Endothelial cell of umbilical vein (primary cell): Measurements from ENCODE around the gene WNT11. TPM values are rescaled to one million over a fixed set of nuclear protein-coding genes. Genes with fewer than 3 reads are reported as not detected.

Experiments
- BruUV-seq: library from RNA; stranded (reverse); fragments of 400-500 nt; replicated peaks from 2 replicates; lab custom pipeline; 2021; lab: Mats Ljungman, UMichigan
- CTCF ChIA-PET: fragments of 300-600, 350-600 bp; sonication (Branson Sonifier 250); formaldehyde crosslinking; loops from one replicate; lab custom pipeline; 2021; ENCODE audit warnings: antibody characterized with exemption, inconsistent platforms; lab: Charles Lee
- POLR2A ChIA-PET: fragments of 300-600, 350-600 bp; sonication (Branson Sonifier 250); formaldehyde crosslinking; loops from one replicate; lab custom pipeline; 2021; ENCODE audit warnings: antibody characterized with exemption, inconsistent platforms; lab: Charles Lee
- DNase-seq: peaks from one replicate; pipeline ENCODE4 v3.0.0-alpha.2; 2011; ENCODE audit warnings: low read depth, low spot score
- FAIRE-seq: peaks from 2 replicates; lab custom pipeline; 2011; peaks lifted over from hg19 to GRCh38; lab: Jason Lieb, UNC
- H2AFZ ChIP-seq: 2 replicates; pipeline ENCODE4 v1.6.0; 2012; ENCODE audit warnings: low read depth, low read length, control low read depth, inconsistent platforms
- H3K27ac ChIP-seq: 2 replicates; pipeline ENCODE4 v1.5.1; 2011; ENCODE audit warnings: low read depth, mild to moderate bottlenecking, control low read depth, low read length, moderate library complexity; ENCODE audit not compliant: insufficient read depth
- H3K27me3 ChIP-seq, 2 experiments: 2 replicates each; pipeline versions ENCODE4 v1.6.0 to v1.6.1; 2011; ENCODE audit warnings: low read length in 2 of 2, mixed read lengths in 1 of 2; ENCODE audit not compliant: control insufficient read depth in 2 of 2, insufficient read depth in 2 of 2
- H3K36me3 ChIP-seq, 2 experiments: 2 replicates in 1 of 2; 3 replicates in 1 of 2; pipeline ENCODE4 v1.5.1; 2011; ENCODE audit warnings: low read length in 2 of 2, mild to moderate bottlenecking in 1 of 2, moderate library complexity in 1 of 2; ENCODE audit not compliant: control insufficient read depth in 2 of 2, insufficient read depth in 2 of 2; ENCODE audit errors: extremely low read depth in 1 of 2
- H3K4me1 ChIP-seq: 3 replicates; pipeline ENCODE4 v1.5.1; 2011; ENCODE audit warnings: mild to moderate bottlenecking, low read length; ENCODE audit not compliant: control insufficient read depth, insufficient read depth; ENCODE audit errors: extremely low read depth
- H3K4me2 ChIP-seq: 2 replicates; pipeline ENCODE4 v1.6.1; 2011; ENCODE audit warnings: low read length, control low read depth, mixed read lengths; ENCODE audit not compliant: insufficient read depth
- H3K4me3 ChIP-seq, 3 experiments: fragments of 200-600 bp in 1 of 3; sonication (generic), shearing (Covaris generic) in 1 of 3; replicated peaks in 1 of 3; 2 replicates each; pipeline ENCODE4 v1.5.1; 2011 to 2016; ENCODE audit warnings: control low read depth in 3 of 3, low read length in 3 of 3, mild to moderate bottlenecking in 2 of 3, inconsistent platforms in 1 of 3, low read depth in 1 of 3, moderate library complexity in 1 of 3; ENCODE audit not compliant: insufficient read depth in 1 of 3
- H3K79me2 ChIP-seq: 2 replicates; pipeline ENCODE4 v1.6.0; 2012; ENCODE audit warnings: low read length, inconsistent platforms; ENCODE audit not compliant: control insufficient read depth, insufficient read depth
- H3K9ac ChIP-seq: replicated peaks from 2 replicates; pipeline ENCODE3; 2011; ENCODE audit warnings: low read length, control low read depth; ENCODE audit not compliant: insufficient read depth; ENCODE audit errors: extremely low read depth
- H3K9me1 ChIP-seq: replicated peaks from 3 replicates; pipeline ENCODE4 v1.6.0; 2011; ENCODE audit warnings: mild to moderate bottlenecking, low read length; ENCODE audit not compliant: control insufficient read depth, insufficient read depth; ENCODE audit errors: extremely low read depth
- H3K9me3 ChIP-seq: replicated peaks from 2 replicates; pipeline ENCODE4 v1.5.1; 2012; ENCODE audit warnings: low read length, inconsistent platforms; ENCODE audit not compliant: control insufficient read depth, insufficient read depth
- H4K20me1 ChIP-seq: replicated peaks from 2 replicates; pipeline ENCODE3; 2011; ENCODE audit warnings: mild to moderate bottlenecking, low read length; ENCODE audit not compliant: control insufficient read depth, insufficient read depth; ENCODE audit errors: extremely low read depth
- CTCF ChIP-seq, 2 donors: IDR thresholded peaks; 1 replicate in 1 of 2; 2 replicates in 1 of 2; pipeline ENCODE4 v1.5.1; 2011; ENCODE audit warnings: low read length in 2 of 2, mild to moderate bottlenecking in 2 of 2, moderate library complexity in 2 of 2, control low read depth in 1 of 2, inconsistent platforms in 1 of 2, low read depth in 1 of 2; ENCODE audit not compliant: insufficient read depth in 1 of 2; ENCODE audit errors: extremely low read depth in 1 of 2
- EZH2 ChIP-seq: IDR thresholded peaks from 2 replicates; pipeline ENCODE4 v1.6.1; 2012; ENCODE audit warnings: borderline replicate concordance, low read depth, mild to moderate bottlenecking, moderate library complexity, low read length, inconsistent platforms; ENCODE audit not compliant: severe bottlenecking
- FOS ChIP-seq: IDR thresholded peaks from 2 replicates; pipeline ENCODE4 v1.6.1; 2011; ENCODE audit warnings: mild to moderate bottlenecking, low read length, moderate library complexity, borderline replicate concordance; ENCODE audit not compliant: insufficient read depth
- GATA2 ChIP-seq: IDR thresholded peaks from 2 replicates; pipeline ENCODE4 v1.7.0; 2011; ENCODE audit warnings: low read depth, mild to moderate bottlenecking, moderate library complexity, mixed read lengths, low read length; ENCODE audit not compliant: insufficient read length, insufficient read depth
- JUN ChIP-seq: IDR thresholded peaks from 2 replicates; pipeline ENCODE4 v1.6.1; 2011; ENCODE audit warnings: borderline replicate concordance, low read depth; ENCODE audit not compliant: insufficient read length, insufficient read depth
- MAX ChIP-seq: IDR thresholded peaks from 2 replicates; pipeline ENCODE4 v1.6.1; 2011; ENCODE audit not compliant: insufficient read depth, insufficient read length
- MYC ChIP-seq: IDR thresholded peaks from one replicate; pipeline ENCODE4 v1.6.1; 2011; ENCODE audit warnings: mild to moderate bottlenecking, low read depth, low read length
- POLR2A ChIP-seq: IDR thresholded peaks from 2 replicates; pipeline ENCODE4 v1.6.1; 2012; ENCODE audit warnings: low read depth, mild to moderate bottlenecking, control low read depth, low read length
- POLR2AphosphoS5 ChIP-seq: IDR thresholded peaks from 2 replicates; pipeline ENCODE4 v1.6.1; 2012; ENCODE audit warnings: low read depth, mild to moderate bottlenecking, control low read depth, low read length, moderate library complexity; ENCODE audit not compliant: insufficient read depth
- dilution Hi-C: fragments of 300-500 bp; cut with MboI; formaldehyde crosslinking; loops from one replicate; pipeline ENCODE4 v1.15.0; 2019; ENCODE audit warnings: low sequenced_read_pairs; ENCODE audit not compliant: extremely low pct_ligation_motif_present
- intact Hi-C: fragments of 100-400 bp; cut with micrococcal nuclease; formaldehyde crosslinking; loops from one replicate; pipeline ENCODE4 v1.10.0; 2022
- polyA plus RNA-seq, 4 experiments: library from polyadenylated mRNA; depleted of rRNA in 3 of 4; stranded (reverse) in 3 of 4; unstranded in 1 of 4; fragments of >200 nt; gene quantifications; 2 replicates each; pipeline versions ENCODE4 v1.2.1 to v1.2.3, GENCODE V29; 2011 to 2012; ENCODE audit warnings: missing spikeins in 1 of 4
- total RNA-seq: library from RNA; stranded (reverse); gene quantifications from 2 replicates; pipeline ENCODE4 v1.2.3, GENCODE V29; 2021

The WNT11 gene
- total and polyA plus RNA-seq, 2 donors (not counting 3 experiments of a cell fraction or from before 2014, with no cell fraction given) = not detected

- CTCF ChIA-PET = interaction anchor here (1.2 to 1.5 kb wide), 4 partner anchors 12 to 89 kb away, joined by 4 read pairs; no protein-coding TSS in a partner anchor
- intact Hi-C loops (no loop called here), dilution Hi-C loops (no loop called here)
- TF ChIP-seq GATA2 (no peak), MYC (no peak), POLR2AphosphoS5 (no peak), JUN (no peak), EZH2 (no peak), CTCF (IDR thresholded peaks at IDR 0.05; ENCODE audit: extremely low read depth in 1 of 2, insufficient read depth in 1 of 2, low read depth in 1 of 2, low read length in 2 of 2) (no peak), MAX (no peak), POLR2A (no peak), FOS (no peak)
- Histone ChIP-seq H4K20me1 (no peaks in the 10 kb centered on the region), H3K9ac (no peak overlapping the region), H3K4me1 (peaks cover 4% of the 10 kb centered on the region), H3K27me3 (no peaks in the 10 kb centered on the region), H3K9me3 (no peaks in the 10 kb centered on the region), H2AFZ (no peak overlapping the region), H3K4me3 (no peak overlapping the region), H3K36me3 (no peaks in the 10 kb centered on the region), H3K4me2 (no peak overlapping the region), H3K79me2 (no peaks in the 10 kb centered on the region), H3K27ac (no peak overlapping the region), H3K9me1 (no peaks in the 10 kb centered on the region)
- BruUV-seq = no TSS peak
- FAIRE-seq = no peak
- DNase-seq = no peak
- POLR2A ChIA-PET = no interaction called here
Observed at GRCh38 chr11:76230392-76230791, 24.1 kb upstream of the WNT11 start.
